Measurements from ENCODE around the gene GMIP.
"Not testable (repeated sequence)": the region's sequence is repeated elsewhere in the genome, so short reads cannot be mapped to it uniquely, and the experiment has no call there.

GMIP gene, protein sequence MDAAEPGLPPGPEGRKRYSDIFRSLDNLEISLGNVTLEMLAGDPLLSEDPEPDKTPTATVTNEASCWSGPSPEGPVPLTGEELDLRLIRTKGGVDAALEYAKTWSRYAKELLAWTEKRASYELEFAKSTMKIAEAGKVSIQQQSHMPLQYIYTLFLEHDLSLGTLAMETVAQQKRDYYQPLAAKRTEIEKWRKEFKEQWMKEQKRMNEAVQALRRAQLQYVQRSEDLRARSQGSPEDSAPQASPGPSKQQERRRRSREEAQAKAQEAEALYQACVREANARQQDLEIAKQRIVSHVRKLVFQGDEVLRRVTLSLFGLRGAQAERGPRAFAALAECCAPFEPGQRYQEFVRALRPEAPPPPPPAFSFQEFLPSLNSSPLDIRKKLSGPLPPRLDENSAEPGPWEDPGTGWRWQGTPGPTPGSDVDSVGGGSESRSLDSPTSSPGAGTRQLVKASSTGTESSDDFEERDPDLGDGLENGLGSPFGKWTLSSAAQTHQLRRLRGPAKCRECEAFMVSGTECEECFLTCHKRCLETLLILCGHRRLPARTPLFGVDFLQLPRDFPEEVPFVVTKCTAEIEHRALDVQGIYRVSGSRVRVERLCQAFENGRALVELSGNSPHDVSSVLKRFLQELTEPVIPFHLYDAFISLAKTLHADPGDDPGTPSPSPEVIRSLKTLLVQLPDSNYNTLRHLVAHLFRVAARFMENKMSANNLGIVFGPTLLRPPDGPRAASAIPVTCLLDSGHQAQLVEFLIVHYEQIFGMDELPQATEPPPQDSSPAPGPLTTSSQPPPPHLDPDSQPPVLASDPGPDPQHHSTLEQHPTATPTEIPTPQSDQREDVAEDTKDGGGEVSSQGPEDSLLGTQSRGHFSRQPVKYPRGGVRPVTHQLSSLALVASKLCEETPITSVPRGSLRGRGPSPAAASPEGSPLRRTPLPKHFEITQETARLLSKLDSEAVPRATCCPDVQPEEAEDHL

DNA sequence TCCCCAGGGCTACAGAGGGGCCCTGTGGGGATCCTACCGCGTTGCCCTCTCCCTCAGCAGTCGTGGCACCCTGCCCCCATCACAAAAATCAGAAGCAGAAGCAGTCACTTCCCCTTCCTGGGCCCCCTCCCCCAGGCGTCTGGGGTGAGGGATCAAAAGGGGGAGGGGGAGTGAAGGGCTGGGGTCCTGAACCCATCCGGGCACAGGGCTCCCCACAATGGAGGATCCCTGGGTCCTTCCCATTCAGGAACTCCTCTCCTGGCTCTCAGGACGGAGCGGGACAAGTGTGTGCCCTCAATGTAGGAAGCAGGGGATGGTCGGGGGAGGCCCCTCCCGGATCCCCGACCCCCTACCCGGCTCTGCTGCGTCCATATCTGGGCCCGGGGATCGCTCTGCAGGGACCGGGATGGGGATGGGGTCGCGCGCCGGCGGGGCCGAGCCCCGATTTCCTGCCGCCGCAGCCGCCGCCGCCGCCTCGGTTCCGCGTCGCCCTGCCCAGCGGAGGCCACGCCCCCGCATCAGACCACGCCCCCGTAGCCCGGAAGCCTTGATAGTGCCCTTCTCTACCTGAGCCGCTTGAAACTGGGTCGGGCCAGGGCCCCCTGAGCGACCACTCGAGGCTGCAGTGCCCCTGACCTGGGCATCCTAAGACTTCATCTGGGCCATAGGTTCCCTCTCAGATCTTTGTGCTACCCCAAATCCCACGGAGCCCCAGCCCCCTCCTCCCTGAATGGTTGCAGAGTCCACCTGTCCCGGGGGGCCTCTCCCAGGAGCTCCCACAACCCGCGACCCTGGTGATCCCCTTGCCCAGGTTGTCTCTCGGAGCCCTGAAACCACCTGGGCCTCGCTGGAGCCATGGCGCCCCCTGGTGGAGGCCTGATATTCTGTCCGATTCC is at the start of gene GMIP:
Gene GMIP, minus strand, starts transcription at position 500 of the 896 bp plus-strand sequence. Its CDS starts 128 bp downstream, at position 372.
- peak; percentile 92 for DNase-seq

DNA sequence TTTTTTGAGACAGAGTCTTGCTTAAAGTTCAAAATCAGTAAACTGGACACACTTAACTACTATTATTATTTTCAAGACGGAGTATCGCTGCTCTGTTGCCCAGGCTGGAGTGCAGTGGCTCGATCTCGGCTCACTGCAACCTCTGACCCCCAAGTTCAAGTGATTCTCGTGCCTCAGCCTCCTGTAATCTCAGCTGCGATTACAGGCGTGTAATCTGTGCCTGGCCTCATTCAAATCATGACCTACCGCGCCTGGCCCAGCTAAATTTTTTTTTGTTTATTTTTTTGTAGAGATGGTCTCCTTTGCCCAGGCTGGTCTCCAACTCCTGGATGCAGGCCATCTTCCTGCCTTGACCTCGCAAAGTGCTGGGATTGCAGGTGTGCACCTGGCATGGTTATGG is 48.2 kb upstream of the GMIP start:
- DNase-seq: no peak

DNA sequence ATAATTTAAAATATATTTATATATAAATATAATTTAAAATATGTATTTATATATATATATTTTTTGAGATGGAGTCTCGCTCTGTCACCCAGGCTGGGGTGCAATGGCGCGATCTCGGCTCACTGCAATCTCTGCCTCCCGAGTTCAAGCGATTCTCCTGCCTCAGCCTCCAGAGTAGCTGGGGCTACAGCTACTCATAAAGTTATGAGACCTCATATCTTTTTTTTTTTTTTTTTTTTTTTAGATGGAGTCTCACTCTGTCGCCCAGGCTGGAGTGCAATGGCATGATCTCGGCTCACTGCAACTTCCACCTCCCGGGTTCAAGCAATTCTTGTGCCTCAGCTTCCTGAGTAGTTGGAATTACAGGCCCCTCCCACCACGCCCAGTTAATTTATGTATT is 45.6 kb upstream of the GMIP start:
- DNase-seq: not testable (repeated sequence)

DNA sequence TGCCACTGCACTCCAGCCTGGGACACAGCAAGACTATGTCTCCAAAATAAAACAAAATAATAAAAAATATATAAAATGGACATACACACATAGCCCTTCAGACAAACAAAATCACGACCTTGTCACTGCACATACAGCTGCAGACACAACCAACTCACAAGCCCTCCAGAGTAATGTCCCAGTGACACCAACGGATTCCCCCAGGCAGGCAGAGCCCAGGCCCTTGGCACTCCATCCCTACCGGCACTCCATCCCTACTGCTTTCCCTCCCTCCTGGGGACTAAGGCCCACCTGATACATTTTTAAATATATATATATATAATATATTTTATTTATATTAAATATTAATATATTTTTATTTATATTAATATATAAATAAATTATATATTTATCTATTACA is 43.6 kb upstream of the GMIP start:
- peak; percentile 13 for DNase-seq

DNA sequence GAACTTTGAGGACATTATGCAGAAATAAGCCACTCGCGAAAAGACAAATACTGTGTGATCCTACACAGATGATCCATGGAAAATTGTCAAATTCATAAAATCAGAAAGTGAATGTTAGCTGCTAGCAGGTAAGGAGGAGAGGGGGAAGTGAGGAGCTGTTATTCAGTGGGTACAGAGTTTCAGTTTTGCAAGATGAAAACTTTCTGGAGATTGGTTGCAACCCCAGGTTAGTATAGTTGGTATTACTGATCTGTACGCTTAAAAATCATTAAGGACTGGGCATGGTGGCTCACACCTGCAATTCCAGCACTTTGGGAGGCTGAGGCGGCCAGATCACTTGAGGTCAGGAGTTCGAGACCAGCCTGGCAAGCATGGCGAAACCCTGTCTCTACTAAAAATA is 43.1 kb upstream of the GMIP start:
- DNase-seq: no peak

DNA sequence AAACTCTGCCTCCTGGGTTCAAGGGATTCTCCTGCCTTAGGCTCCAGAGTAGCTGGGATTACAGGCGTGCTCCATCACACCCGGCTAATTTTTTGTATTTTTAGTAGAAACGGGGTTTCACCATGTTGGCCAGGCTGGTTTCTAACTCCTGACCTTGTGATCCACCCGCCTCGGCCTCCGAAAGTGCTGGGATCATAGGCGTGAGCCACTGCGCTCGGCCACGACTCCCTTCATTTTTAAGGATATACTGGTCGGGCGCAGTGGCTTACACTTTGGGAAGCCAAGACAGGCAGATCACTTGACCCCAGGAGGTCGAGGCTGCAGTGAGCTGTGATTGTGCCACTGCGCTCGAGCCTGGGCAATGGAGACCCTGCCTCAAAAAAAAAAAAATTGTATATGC is 42.7 kb upstream of the GMIP start:
- not testable (repeated sequence) for DNase-seq

DNA sequence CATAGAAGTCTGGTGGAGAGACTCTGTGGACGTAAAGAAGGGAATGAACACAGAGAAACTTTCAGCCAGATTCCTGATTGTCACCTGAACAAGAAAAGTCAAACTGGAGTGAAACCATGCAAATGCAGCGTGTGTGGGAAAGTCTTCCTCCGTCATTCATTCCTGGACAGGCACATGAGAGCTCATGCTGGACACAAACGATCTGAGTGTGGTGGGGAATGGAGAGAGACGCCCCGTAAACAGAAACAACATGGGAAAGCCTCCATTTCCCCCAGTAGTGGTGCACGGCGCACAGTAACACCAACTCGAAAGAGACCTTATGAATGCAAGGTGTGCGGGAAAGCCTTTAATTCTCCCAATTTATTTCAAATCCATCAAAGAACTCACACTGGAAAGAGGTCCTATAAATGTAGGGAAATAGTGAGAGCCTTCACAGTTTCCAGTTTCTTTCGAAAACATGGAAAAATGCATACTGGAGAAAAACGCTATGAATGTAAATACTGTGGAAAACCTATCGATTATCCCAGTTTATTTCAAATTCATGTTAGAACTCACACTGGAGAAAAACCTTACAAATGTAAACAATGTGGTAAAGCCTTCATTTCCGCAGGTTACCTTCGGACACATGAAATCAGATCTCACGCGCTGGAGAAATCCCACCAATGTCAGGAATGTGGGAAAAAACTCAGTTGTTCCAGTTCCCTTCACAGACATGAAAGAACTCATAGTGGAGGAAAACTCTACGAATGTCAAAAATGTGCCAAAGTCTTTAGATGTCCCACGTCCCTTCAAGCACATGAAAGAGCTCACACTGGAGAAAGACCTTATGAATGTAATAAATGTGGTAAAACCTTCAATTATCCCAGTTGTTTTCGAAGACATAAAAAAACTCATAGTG is 36.0 kb upstream of the GMIP start:
- DNase-seq: no peak

DNA sequence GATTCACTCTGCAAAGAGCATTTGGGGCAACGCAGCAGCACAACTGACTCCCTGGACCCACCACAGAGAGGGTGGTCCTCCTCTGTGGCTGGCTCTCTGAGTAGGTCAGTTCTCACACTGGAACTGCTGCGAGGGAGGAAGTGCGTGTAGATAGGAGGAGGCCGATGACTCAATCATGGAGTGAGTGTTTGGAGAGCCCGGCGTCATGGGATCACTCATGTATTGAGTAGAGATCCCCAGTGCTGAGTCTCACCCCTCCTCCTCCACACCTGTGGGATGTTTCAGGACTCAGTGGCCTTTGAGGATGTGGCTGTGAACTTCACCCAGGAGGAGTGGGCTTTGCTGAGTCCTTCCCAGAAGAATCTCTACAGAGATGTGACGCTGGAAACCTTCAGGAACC is 34.1 kb upstream of the GMIP start:
- DNase-seq: no peak

DNA sequence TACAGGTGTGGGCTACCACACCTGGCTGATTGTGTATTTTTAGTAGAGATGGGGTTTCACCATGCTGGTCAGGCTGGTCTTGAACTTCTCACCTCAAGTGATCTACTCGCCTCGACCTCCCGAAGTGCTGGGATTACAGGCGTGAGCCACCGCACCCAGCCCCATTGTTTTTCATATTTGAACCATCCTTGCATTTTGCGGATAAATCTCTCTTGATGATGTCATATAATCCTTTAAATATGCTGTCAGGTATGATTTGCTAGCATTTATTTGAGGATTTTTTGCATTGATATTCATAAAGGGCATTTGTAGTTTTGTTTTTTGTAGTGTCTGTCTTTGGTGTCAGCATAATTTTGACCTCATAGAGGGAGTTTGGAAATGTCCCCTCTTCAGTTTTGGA is 30.9 kb upstream of the GMIP start:
- no peak for DNase-seq

DNA sequence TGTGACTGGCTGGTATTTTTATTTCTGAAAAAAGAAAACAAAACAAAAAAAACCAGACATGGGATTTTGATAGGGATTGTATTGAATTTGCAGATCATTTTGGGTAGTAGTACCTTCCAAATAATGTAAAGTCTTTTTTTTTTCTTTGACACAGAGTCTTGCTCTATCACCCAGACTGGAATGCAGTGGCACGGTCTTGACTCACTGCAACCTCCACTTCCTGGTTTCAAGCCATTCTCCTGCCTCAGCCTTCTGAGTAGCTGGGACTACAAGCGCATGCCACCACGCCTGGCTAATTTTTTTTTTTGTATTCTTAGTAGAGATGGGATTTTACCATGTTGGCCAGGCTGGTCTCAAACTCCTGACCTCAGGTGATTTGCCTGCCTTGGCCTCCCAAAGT is 29.4 kb upstream of the GMIP start:
- no peak for DNase-seq

DNA sequence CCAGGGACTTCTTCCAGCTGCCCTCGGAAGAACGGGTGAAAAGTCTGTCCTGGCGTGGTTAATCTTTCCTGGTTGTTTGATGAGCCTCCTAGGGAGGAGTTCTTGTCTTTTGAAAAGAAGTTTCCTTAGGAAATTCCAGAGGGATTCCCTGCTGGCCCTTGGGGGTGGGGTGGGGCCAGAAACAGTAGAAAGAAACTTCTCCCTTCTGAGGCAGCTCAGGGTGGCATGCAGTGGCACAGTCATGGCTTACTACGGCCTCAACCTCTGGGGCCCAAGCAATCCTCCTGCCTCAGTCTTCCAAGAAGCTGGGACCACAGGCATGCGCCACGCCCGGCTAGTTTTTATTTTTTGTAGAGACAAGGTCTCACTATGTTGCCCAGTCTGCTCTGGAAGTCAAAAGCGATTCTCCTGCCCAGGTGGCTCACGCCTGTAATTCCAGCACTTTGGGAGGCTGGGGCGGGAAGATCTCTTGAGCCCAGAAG is 26.7 kb upstream of the GMIP start:
- DNase-seq: no peak

DNA sequence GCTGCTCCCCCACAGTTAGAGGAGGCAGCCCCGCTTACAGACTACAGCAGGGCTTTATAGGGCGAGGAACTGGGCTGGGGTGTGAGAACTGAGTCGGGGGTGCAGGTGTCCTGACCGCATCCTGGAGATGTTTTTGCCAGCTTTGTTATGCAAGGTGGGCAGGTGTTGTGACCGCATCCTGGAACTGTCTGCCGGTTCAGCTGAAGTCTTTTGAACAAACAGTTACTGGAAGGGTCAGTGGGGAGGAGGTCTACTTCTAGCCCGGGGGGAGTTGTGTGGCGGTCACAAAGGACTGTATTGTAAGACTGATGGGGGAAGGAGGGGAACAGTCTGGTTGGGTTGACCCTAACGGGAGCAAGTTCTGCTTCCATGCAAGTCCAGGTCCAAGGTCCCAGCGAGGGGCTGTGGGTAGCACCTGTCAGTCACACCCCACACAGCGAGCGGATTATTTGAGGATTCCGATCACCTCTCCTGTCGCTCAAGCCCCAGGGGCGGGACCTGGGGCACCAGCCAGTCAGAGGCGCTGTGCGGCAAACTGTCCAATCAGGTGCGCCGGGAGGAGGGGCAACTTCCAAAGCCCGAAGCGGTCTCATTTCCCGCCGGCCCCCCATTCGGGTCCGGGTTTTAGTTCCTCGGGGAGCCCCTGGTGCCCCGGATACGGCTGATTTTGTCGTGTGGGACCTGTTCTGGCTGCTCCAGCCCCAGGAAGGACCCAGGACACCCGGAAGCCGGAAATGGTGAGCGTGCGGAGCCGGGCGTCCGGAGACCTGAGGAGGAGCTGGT is 25.0 kb upstream of the GMIP start, which contains the start of gene ZNF101:
Gene ZNF101, plus strand, starts transcription at position 610 of the 783 bp plus-strand sequence. Its CDS starts 125 bp downstream, at position 735.
- DNase-seq: peak; percentile 98

DNA sequence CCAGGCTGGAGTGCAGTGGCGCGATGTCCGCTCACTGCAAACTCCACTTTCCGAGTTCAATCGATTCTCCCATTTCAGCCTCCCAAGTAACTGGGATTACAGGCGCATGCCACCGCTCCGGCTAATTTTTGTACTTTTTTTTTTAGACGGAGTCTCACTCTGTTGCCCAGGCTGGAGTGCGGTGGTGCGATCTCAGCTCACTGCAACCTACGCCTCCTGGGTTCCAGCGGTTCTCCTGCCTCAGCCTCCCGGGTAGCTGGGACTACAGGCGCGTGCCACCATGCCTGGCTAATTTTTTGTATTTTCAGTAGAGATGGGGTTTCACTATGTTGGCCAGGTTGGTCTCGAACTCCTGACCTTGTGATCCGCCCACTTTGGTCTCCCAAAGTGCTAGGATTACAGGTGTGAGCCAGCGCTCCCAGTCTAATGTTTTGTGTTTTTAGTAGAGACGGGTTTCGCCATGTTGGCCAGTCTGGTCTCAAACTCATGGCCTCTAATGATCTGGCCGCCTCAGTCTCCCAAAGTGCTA is 22.0 kb upstream of the GMIP start:
- DNase-seq: not testable (repeated sequence)

DNA sequence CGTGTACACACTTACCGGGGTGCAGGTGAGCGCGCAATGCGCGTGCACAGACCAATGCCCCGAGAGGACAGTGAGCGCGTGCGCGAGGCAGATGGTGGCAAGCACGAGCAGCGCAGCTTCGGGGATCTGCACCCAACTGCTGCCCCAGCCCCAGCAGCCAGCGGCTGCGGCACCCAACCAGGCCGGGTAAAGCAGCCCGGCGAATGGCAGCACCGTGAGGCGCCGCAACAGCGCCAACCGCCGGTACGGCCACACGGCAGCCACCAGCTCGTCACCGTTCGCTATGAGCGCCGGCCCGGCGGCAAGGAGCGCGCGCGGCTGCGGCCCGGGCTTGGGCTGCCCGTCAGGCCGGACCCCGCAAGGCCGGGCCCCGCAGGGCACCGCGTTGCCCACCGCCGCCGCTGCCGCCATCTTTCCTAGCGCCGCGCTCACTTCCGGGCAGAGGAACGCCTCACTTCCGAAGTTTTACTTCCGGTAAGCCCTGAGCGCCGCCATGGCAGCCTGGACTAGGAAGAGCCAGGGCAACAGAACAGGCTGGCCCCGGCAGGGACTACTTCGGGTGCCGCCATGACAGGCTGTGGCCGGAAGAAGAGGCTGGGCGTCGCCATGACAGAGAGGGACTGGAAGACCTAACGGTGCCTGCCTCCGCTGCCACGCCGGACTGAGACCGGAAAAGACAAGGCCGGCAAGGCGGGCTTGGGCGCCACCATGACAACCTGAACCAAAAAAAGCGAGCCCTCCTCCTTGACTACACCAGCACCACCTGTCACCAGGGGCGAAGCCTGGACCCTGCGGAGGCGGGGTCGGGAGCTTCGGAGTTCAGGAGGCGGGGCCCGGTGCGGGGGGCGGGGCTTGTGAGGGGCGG is 20.0 kb upstream of the GMIP start, which contains the start of gene ATP13A1:
Gene ATP13A1, minus strand, starts transcription at position 421 of the 865 bp plus-strand sequence. Its CDS starts 10 bp downstream, at position 411.
- DNase-seq: peak; percentile 97

DNA sequence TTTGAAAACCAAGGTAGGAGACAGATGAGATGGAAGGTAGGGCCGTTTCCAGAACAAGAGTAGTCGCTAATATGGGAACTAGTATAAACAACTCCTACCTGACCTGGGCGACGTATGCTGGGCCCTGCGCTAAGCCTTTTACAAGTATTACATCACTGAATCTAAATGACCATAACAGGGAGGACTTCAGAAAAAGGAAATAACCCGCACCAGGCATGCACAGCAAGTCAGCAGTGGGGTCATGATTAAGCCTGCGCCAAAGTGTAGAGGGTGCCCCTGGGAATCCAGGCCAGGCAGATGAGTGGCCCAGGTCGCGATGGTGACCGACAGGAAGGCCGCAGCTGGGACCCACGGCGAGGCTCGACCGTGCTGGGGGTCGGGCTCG is 19.4 kb upstream of the GMIP start:
- no peak for DNase-seq

DNA sequence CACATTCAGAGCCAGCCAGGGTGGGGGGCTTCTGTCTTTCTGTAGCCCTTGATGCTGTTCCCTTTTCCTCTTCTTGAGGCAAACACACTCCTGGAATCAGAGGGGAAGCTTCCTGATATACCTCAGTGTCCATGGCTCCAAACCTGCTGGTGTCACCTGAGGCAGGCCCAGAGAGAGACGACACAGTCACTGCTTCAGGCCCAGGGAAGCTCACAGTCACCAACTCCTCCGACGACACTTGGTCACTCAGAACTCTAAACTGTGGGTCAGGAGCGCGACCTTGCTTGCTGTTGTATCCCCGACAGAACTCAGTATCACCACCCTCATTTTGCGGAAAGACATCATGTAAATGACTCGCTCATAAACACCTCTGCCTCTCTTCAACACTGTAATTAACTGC is 18.9 kb upstream of the GMIP start:
- no peak for DNase-seq

DNA sequence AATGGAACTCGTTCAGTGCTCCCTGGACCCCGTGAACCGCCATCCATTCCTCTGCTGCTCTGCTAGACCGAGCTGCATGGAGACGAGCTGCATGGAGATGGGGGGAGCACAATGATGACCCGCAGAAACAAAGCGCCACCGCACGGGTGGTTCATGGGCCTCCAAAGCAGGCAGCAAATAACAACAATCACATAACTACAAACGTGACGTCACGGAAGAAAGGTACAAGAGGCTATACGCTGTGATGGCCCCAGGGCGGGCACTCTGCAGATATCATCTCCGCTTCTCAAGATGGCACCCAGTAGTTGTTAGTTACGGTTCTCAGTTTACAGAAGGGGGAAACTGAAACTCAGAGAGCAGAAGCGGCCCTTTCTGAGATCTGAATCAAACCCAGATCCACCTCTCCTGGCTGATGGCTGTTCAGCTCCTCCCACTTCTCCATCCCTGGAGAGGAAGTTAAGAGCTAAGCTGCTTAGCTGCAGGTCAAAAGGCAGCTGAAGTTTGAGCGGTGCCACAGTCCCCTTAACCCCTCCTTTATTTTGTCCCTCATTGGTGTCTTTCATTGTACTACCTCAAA is 18.3 kb upstream of the GMIP start:
- DNase-seq: peak; percentile 85

DNA sequence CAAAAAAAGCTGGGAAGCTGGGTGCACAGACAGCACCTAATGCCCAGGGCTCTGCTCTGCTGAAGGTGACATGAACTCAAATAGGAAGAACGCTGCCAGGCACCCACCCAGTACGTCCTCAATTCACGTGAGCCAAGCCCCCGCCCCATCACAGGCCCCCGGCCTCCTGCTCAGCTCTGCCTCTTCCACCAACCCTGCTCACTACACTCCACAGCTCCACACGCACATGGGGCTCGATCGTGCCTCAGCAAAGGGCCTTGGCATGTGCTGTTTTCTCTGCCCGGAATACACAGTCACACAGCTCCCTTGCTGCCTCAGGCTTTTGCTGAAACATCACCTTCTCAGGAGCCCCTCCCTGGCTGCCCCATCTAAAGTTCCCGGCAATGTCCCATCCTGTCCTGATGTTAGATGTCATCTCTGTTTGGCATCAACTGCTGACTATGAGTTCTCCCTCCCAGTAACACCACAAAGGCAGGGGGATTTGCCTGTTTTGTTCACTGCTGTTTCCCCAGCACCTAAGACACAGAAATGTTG is 17.8 kb upstream of the GMIP start:
- DNase-seq: no peak
